Neuronal stem cell (in vitro differentiated cells): ENCODE results near the gene CD300H.

ENCODE experiments used
- DNase-seq: peaks from one replicate; pipeline ENCODE4 v3.0.0-alpha.2; 2013; ENCODE audit warnings: low spot score
- H2AFZ ChIP-seq: one replicate; pipeline ENCODE4 v1.6.1; 2013; ENCODE audit warnings: mild to moderate bottlenecking, low read length, inconsistent platforms
- H2AK5ac ChIP-seq: 2 replicates; pipeline ENCODE4 v1.6.1; 2013; ENCODE audit warnings: low read depth, mild to moderate bottlenecking, inconsistent platforms, low read length, moderate library complexity, mixed read lengths
- H2BK120ac ChIP-seq: 2 replicates; pipeline ENCODE4 v1.6.1; 2013; ENCODE audit warnings: low read depth, mild to moderate bottlenecking, inconsistent platforms, low read length, moderate library complexity, mixed read lengths
- H2BK12ac ChIP-seq: one replicate; pipeline ENCODE4 v1.6.1; 2013; ENCODE audit warnings: low read length, inconsistent platforms
- H2BK15ac ChIP-seq: 2 replicates; pipeline ENCODE4 v1.6.1; 2013; ENCODE audit warnings: mild to moderate bottlenecking, low read length, inconsistent platforms, mixed read lengths
- H2BK5ac ChIP-seq: one replicate; pipeline ENCODE4 v1.6.1; 2013; ENCODE audit warnings: inconsistent platforms, mild to moderate bottlenecking, low read length, moderate library complexity
- H3K14ac ChIP-seq: one replicate; pipeline ENCODE4 v1.6.1; 2013; ENCODE audit warnings: low read length, inconsistent platforms
- H3K18ac ChIP-seq: 2 replicates; pipeline ENCODE4 v1.6.1; 2013; ENCODE audit warnings: low read length, inconsistent platforms
- H3K23ac ChIP-seq: 2 replicates; pipeline ENCODE4 v1.6.1; 2013; ENCODE audit warnings: low read depth, mild to moderate bottlenecking, mixed read lengths, low read length, inconsistent platforms; ENCODE audit not compliant: poor library complexity
- H3K27ac ChIP-seq: replicated peaks from 3 replicates; pipeline ENCODE4 v1.5.1; 2013; ENCODE audit warnings: low read length, inconsistent platforms
- H3K27me3 ChIP-seq, 3 experiments: 2 replicates each; pipeline ENCODE4 v1.6.1; 2013; ENCODE audit warnings: low read length in 3 of 3, mild to moderate bottlenecking in 2 of 3, inconsistent platforms in 1 of 3, low read depth in 1 of 3, mixed read lengths in 1 of 3, moderate library complexity in 1 of 3; ENCODE audit not compliant: control insufficient read depth in 3 of 3, insufficient read depth in 3 of 3
- H3K36me3 ChIP-seq, 2 donors: replicated peaks in 1 of 2; 2 replicates each; pipeline ENCODE4 v1.6.1; 2013; ENCODE audit warnings: low read length in 2 of 2; ENCODE audit not compliant: control insufficient read depth in 2 of 2, insufficient read depth in 2 of 2
- H3K4ac ChIP-seq: 2 replicates; pipeline ENCODE4 v1.6.1; 2013; ENCODE audit warnings: inconsistent platforms, mild to moderate bottlenecking, low read length, moderate library complexity
- H3K4me1 ChIP-seq, 2 donors: 1 replicate in 1 of 2; 2 replicates in 1 of 2; pipeline ENCODE4 v1.6.1; 2013; ENCODE audit warnings: low read length in 2 of 2, low read depth in 1 of 2; ENCODE audit not compliant: control insufficient read depth in 2 of 2, insufficient read depth in 1 of 2
- H3K4me2 ChIP-seq: one replicate; pipeline ENCODE4 v1.6.1; 2013; ENCODE audit warnings: mild to moderate bottlenecking, low read length, inconsistent platforms; ENCODE audit not compliant: insufficient read depth, poor library complexity, severe bottlenecking
- H3K4me3 ChIP-seq, 2 donors: 2 replicates each; pipeline ENCODE4 v1.5.1; 2013; ENCODE audit warnings: low read length in 2 of 2, mild to moderate bottlenecking in 2 of 2, inconsistent platforms in 1 of 2, moderate library complexity in 1 of 2
- H3K79me1 ChIP-seq: one replicate; pipeline ENCODE4 v1.6.1; 2013; ENCODE audit warnings: low read depth, mild to moderate bottlenecking, inconsistent platforms, low read length, moderate library complexity
- H3K9ac ChIP-seq: one replicate; pipeline ENCODE4 v1.6.1; 2013; ENCODE audit warnings: mild to moderate bottlenecking, low read depth, low read length, inconsistent platforms; ENCODE audit not compliant: poor library complexity
- H3K9me3 ChIP-seq, 2 donors: replicated peaks in 1 of 2; 2 replicates each; pipeline versions ENCODE3 to v1.6.1; 2013; ENCODE audit warnings: low read length in 2 of 2, mild to moderate bottlenecking in 2 of 2, inconsistent platforms in 1 of 2, low read depth in 1 of 2, mixed read lengths in 1 of 2, moderate library complexity in 1 of 2; ENCODE audit not compliant: control insufficient read depth in 2 of 2, insufficient read depth in 1 of 2
- H4K8ac ChIP-seq: one replicate; pipeline ENCODE4 v1.6.1; 2013; ENCODE audit warnings: low read depth, mild to moderate bottlenecking, inconsistent platforms, low read length, moderate library complexity
- H4K91ac ChIP-seq: one replicate; pipeline ENCODE4 v1.6.1; 2013; ENCODE audit warnings: low read length, low read depth, mild to moderate bottlenecking, inconsistent platforms; ENCODE audit not compliant: poor library complexity
- WGBS, 2 donors: extraction: QIAGEN DNeasy Blood & Tissue Kit; methylation state at CpG; one replicate each; pipeline ENCODE4 v1.1.7; 2013; ENCODE audit warnings: missing lambda C conversion rate in 2 of 2, mixed read lengths in 1 of 2; ENCODE audit not compliant: insufficient read length in 2 of 2, insufficient replicate concordance in 1 of 2; ENCODE audit errors: extremely low coverage in 2 of 2; 5-methylcytosine and 5-hydroxymethylcytosine counted together

CD300H gene

GRCh38 chr17:74591503-74591902, 24.2 kb upstream of the CD300H start:
- Histone ChIP-seq H2BK15ac (no peak overlapping the region), H2AFZ (no peak overlapping the region), H2BK12ac (no peak overlapping the region), H3K4me3 (no peak overlapping the region), H3K27me3 (peaks cover 0 to 8% (median 0%) of the 10 kb centered on the region in 3 experiments), H2AK5ac (no peak overlapping the region), H3K36me3 (no peaks in the 10 kb centered on the region), H2BK120ac (no peak overlapping the region), H3K27ac (no peak overlapping the region), H4K91ac (no peak overlapping the region), H3K14ac (no peak overlapping the region), H3K4me2 (no peak overlapping the region), H3K79me1 (no peaks in the 10 kb centered on the region), H3K18ac (no peak overlapping the region), H4K8ac (no peak overlapping the region), H3K4me1 (no peaks in the 10 kb centered on the region), H3K23ac (no peak overlapping the region), H3K9ac (no peak overlapping the region), H2BK5ac (no peak overlapping the region), H3K4ac (no peak overlapping the region), H3K9me3 (no peaks in the 10 kb centered on the region)
- no CpG with 5 or more reads among the region's 1 CpG for WGBS, 2 donors
- no peak for DNase-seq

DNA sequence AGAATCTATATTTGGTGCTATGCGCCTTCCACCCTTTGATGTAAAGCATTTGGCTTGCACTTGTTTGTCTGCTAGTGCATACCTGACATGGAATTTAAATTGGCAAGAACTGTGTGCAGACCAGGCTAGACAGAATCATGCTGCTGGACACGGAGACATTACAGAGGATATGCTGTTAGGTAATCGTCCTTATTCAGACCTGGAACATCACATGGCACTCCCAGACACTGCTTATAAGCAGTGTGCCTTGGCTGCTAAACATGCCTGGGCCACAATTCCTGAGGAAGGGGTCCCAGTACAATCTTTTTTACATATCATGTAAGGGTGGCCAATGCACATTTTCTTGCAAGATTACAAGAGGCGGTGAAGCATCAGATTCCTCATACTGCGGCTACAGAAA, 18.4 kb upstream of the CD300H start:
- Histone ChIP-seq H2BK12ac (no peak overlapping the region), H2AFZ (no peak overlapping the region), H3K4me3 (no peak overlapping the region), H3K79me1 (no peaks in the 10 kb centered on the region), H3K27ac (no peak overlapping the region), H4K91ac (no peak overlapping the region), H3K9me3 (peaks cover 0 to 4% of the 10 kb centered on the region in 2 donors), H3K36me3 (no peaks in the 10 kb centered on the region), H3K14ac (no peak overlapping the region), H2BK15ac (no peak overlapping the region), H3K23ac (no peak overlapping the region), H3K4ac (no peak overlapping the region), H3K4me2 (no peak overlapping the region), H2BK5ac (no peak overlapping the region), H4K8ac (no peak overlapping the region), H3K18ac (no peak overlapping the region), H3K9ac (no peak overlapping the region), H2BK120ac (no peak overlapping the region), H2AK5ac (no peak overlapping the region), H3K4me1 (peaks cover 0 to 6% of the 10 kb centered on the region in 2 donors), H3K27me3 (peaks cover 0 to 8% (median 0%) of the 10 kb centered on the region in 3 experiments)
- WGBS, 2 donors = no CpG with 5 or more reads among the region's 5 CpGs
- DNase-seq = no peak

GRCh38 chr17:74584292-74585060, 17.2 kb upstream of the CD300H start:
- H3K4me2 ChIP-seq = no peak overlapping the region
- no CpG with 5 or more reads among the region's 14 CpGs for WGBS, 2 donors
- H3K79me1 ChIP-seq = no peaks in the 10 kb centered on the region
- no peaks in the 10 kb centered on the region for H3K36me3 ChIP-seq
- H3K9me3 ChIP-seq = peaks cover 0 to 4% of the 10 kb centered on the region in 2 donors
- peaks cover 0 to 8% (median 0%) of the 10 kb centered on the region in 3 experiments for H3K27me3 ChIP-seq
- no peak overlapping the region for H2BK12ac ChIP-seq
- no peak overlapping the region for H2BK15ac ChIP-seq
- H2BK5ac ChIP-seq = no peak overlapping the region
- H3K9ac ChIP-seq = no peak overlapping the region
- no peak overlapping the region for H3K23ac ChIP-seq
- peaks cover 0 to 6% of the 10 kb centered on the region in 2 donors for H3K4me1 ChIP-seq
- no peak overlapping the region for H3K4me3 ChIP-seq
- no peak overlapping the region for H4K8ac ChIP-seq
- no peak overlapping the region for H3K27ac ChIP-seq
- no peak overlapping the region for H3K4ac ChIP-seq
- H2AFZ ChIP-seq = no peak overlapping the region
- no peak overlapping the region for H3K18ac ChIP-seq
- no peak for DNase-seq
- no peak overlapping the region for H4K91ac ChIP-seq
- no peak overlapping the region for H3K14ac ChIP-seq
- no peak overlapping the region for H2AK5ac ChIP-seq
- H2BK120ac ChIP-seq = no peak overlapping the region

GRCh38 chr17:74582633-74583032, 15.3 kb upstream of the CD300H start:
- H4K91ac ChIP-seq = no peak overlapping the region
- no peak overlapping the region for H2AFZ ChIP-seq
- H3K4me2 ChIP-seq = no peak overlapping the region
- no peak overlapping the region for H3K4me3 ChIP-seq
- DNase-seq = no peak
- no peaks in the 10 kb centered on the region for H3K36me3 ChIP-seq
- H3K9ac ChIP-seq = no peak overlapping the region
- no peak overlapping the region for H3K27ac ChIP-seq
- H3K18ac ChIP-seq = no peak overlapping the region
- no peak overlapping the region for H3K4ac ChIP-seq
- no peaks in the 10 kb centered on the region for H3K27me3 ChIP-seq
- H2AK5ac ChIP-seq = no peak overlapping the region
- no CpG with 5 or more reads among the region's 10 CpGs for WGBS, 2 donors
- no peak overlapping the region for H3K23ac ChIP-seq
- no peak overlapping the region for H2BK5ac ChIP-seq
- peaks cover 0 to 4% of the 10 kb centered on the region in 2 donors for H3K9me3 ChIP-seq
- H3K4me1 ChIP-seq = peaks cover 0 to 6% of the 10 kb centered on the region in 2 donors
- no peak overlapping the region for H2BK15ac ChIP-seq
- no peak overlapping the region for H2BK120ac ChIP-seq
- H2BK12ac ChIP-seq = no peak overlapping the region
- no peak overlapping the region for H3K14ac ChIP-seq
- H4K8ac ChIP-seq = no peak overlapping the region
- H3K79me1 ChIP-seq = no peaks in the 10 kb centered on the region
